Middle frontal gyrus (tissue), 1 donor: ENCODE results near the gene SEMA3D.
"Not testable (repeated sequence)": the region's sequence is repeated elsewhere in the genome, so short reads cannot be mapped to it uniquely, and the experiment has no call there.

ENCODE experiments used
- DNase-seq: peaks from one replicate; pipeline ENCODE4 v3.0.0-alpha.2; 2015; ENCODE audit warnings: low spot score; ENCODE audit errors: extremely low spot score

Gene SEMA3D

GRCh38 chr7:84998665-84999064 is 188.2 kb downstream of the SEMA3D start:
- DNase-seq: no peak

- no peak for DNase-seq
Measured at GRCh38 chr7:84997626-84998025, 189.2 kb downstream of the SEMA3D start.

GRCh38 chr7:84992954-84993353 is 193.9 kb downstream of the SEMA3D start:
- DNase-seq: not testable (repeated sequence)

- DNase-seq: no peak
Measured at GRCh38 chr7:84985073-84985784, 201.6 kb downstream of the SEMA3D start.

- no peak for DNase-seq
Measured at GRCh38 chr7:84982199-84982598, 204.7 kb downstream of the SEMA3D start.

GRCh38 chr7:84981055-84981976 is 205.5 kb downstream of the SEMA3D start:
- DNase-seq: no peak

GRCh38 chr7:84975586-84976185 is 211.2 kb downstream of the SEMA3D start:
- no peak for DNase-seq

- no peak for DNase-seq
Measured at GRCh38 chr7:84971360-84971759, 215.5 kb downstream of the SEMA3D start.

- DNase-seq: no peak
Measured at GRCh38 chr7:84970670-84971069, 216.2 kb downstream of the SEMA3D start.

GRCh38 chr7:84953234-84953633 is 233.6 kb downstream of the SEMA3D start:
- no peak for DNase-seq

GRCh38 chr7:84950836-84951235 is 236.0 kb downstream of the SEMA3D start:
- DNase-seq: no peak

- DNase-seq: no peak
Measured at GRCh38 chr7:84949501-84949900, 237.4 kb downstream of the SEMA3D start.

GRCh38 chr7:84949067-84949466 is 237.8 kb downstream of the SEMA3D start:
- no peak for DNase-seq

- no peak for DNase-seq
Measured at GRCh38 chr7:84948634-84949033, 238.2 kb downstream of the SEMA3D start.

GRCh38 chr7:84946549-84946948 is 240.3 kb downstream of the SEMA3D start:
- no peak for DNase-seq
